G401.6 (cell line): ENCODE data around the gene MTR.
"Not testable (repeated sequence)": the region's sequence is repeated elsewhere in the genome, so short reads cannot be mapped to it uniquely, and the experiment has no call there.

ENCODE experiments used
- FAIRE-seq: peaks from 2 replicates; lab custom pipeline; 2012; peaks lifted over from hg19 to GRCh38; lab: Jason Lieb, UNC

The MTR gene

DNA sequence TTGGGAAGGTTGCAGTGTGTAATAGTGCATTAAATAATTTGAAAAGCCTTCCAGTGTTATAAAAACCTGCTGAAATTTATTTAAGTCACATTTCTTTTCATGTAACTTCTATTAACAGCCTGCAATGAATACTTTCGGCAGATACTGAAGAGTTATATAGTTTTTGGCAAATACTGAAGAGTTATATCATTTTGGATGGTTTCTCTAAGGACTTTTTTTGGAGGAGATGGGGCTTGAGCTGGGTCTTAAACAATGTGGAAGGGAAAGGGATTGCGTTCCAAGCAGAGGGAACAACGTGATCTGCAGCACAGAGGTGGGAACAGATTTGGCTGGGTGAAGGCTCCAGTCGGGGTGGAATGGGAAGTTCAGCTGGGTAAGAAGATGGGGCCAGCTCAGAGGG lies 39.8 kb downstream of the MTR start:
- no peak for FAIRE-seq

GRCh38 chr1:236835491-236835890 lies 40.4 kb downstream of the MTR start:
- FAIRE-seq, result no peak

GRCh38 chr1:236836157-236836556 lies 41.1 kb downstream of the MTR start:
- FAIRE-seq, result no peak

GRCh38 chr1:236837115-236837514 lies 42.0 kb downstream of the MTR start:
- no peak for FAIRE-seq

GRCh38 chr1:236837897-236838296 lies 42.8 kb downstream of the MTR start:
- no peak for FAIRE-seq

DNA sequence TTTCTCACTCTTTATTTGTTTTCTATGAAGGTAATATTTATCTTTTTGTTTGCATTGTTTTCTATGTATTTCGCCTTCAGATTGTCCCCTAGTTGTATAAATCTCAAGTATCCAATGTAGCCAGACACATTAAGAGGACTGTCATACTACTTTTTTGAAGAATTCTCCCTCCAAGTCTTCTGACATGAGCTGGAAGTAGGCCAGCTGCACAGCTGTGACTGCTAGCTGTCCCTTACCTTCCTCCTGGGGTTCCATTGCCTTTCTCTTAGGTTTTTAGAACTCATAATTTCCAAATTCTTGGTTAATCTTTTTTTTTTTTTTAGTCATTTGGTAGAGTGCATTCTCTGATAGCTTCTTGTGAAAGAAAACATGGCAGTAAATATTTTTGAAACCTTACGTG lies 46.2 kb downstream of the MTR start:
- no peak for FAIRE-seq

GRCh38 chr1:236844499-236845271 lies 49.6 kb downstream of the MTR start:
- FAIRE-seq, result no peak

- no peak for FAIRE-seq
Observed at GRCh38 chr1:236845830-236846229, 50.7 kb downstream of the MTR start.

GRCh38 chr1:236848274-236848923 lies 53.3 kb downstream of the MTR start:
- no peak for FAIRE-seq

- no peak for FAIRE-seq
Observed at GRCh38 chr1:236850077-236850979, 55.2 kb downstream of the MTR start.

- FAIRE-seq, result no peak
Observed at GRCh38 chr1:236851871-236852270, 56.8 kb downstream of the MTR start.

DNA sequence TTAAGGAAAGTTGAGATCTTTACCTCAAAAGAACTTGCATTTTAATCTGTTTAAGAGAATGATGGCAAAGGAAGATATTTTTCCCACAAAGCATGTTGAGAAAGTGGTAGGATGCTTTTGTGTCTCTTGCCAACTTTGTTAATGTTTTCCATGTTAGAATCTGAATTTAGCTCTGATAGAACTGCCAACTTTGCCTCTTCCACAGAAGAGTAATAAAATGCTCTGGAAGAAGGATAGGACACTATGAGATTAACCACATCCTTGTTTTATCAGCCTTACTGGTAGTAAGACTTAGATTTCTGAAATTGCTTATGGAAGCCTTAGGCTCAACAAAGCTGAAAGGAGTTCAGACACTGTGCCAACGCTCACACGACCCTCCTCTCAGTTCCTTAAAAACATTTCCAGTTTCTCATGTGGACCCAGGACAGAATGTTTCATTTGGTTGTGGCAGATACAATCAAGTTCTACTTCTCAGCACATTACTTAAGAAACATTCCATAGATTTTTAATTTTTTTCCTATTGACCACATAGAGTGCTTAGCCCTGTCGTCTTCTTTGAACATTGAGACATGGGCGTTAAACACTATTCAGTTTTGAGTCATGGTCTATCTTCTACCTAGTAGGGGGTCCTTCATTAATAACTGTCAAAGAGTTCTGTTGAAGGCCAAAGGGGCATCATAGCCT lies 59.0 kb downstream of the MTR start:
- no peak for FAIRE-seq

DNA sequence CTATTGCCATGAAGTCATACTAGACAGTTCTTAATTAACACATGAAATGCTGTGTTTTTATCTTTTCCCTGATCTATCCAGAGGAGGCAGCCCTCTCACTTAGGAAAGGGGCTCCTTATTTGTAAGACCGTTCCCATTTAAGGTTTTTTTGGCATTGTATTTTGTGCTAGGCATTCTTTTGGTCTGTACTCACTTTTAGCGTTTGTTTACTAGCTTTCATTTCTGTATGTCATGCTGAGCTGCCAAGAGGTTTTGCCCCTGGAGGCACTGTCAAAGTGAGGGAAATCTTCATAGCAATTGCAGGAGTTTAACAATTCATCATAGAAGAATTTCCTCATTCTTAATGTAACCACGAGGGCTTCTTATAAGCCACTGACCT lies 59.5 kb downstream of the MTR start:
- no peak for FAIRE-seq

DNA sequence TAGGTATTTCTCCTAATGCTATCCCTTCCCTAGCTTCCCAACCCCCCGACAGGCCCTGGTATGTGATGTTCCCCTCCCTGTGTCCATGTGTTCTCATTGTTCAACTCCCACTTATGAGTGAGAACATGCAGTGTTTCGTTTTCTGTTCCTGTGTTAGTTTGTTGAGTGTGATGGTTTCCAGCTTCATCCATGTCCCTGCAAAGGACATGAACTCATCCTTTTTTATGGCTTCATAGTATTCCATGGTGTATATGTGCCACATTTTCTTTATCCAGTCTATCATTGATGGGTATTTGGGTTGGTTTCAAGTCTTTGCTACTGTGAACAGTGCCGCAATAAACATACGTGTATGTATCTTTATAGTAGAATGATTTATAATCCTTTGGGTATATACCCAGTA lies 61.6 kb downstream of the MTR start:
- not testable (repeated sequence) for FAIRE-seq

- no peak for FAIRE-seq
Observed at GRCh38 chr1:236858165-236858564, 63.1 kb downstream of the MTR start.

- FAIRE-seq, result no peak
Observed at GRCh38 chr1:236860101-236860500, 65.0 kb downstream of the MTR start.

DNA sequence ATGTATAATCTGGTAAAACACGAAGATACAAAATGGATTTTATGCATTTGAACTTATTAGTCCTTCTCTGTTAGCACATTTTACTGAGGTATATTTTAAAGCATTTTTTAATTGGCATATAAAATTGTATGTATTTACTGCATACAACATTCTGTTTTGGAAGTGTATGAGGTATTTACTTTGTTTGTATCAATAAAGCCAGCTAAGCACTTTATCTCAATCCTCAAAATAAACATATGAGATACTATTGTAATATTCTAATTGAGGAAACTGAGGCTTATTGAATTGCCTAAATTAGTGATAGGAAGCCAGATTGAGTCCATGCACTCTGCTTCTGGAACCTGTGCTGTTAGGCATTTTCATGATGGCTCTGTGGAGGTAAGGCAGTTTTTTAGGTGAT lies 65.6 kb downstream of the MTR start:
- no peak for FAIRE-seq

DNA sequence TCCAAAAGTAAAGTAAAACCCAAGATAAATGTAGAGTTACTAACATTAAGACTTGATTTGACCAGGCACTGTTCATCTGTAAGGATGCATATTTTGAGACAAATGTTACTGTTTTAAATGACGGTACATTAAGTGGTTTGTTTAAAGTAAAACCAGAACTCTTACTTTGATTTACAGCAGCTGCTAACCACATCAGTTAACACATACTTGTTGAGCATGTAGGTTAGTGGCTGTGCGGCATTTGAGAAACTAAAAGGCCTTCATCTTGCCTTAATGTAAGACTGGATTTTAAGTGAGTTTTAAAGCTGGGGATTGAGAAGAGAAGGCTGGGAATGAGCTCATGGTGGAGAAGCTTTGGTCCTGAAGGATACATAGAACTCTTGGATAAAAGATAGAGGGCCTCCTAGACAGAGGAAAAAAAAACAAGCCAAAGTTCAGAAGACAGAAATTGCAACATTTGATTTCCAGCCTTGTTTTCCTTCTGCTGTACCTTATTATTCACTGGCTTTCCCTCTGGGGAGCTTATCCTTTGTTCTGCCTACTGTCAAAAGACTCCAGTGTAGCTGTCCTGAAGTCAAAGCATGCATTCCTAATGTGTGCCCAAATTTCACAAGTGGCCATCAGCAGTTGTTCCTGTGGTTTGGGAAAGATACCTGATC lies 66.6 kb downstream of the MTR start:
- FAIRE-seq, result no peak

- no peak for FAIRE-seq
Observed at GRCh38 chr1:236862219-236862591, 67.1 kb downstream of the MTR start.

DNA sequence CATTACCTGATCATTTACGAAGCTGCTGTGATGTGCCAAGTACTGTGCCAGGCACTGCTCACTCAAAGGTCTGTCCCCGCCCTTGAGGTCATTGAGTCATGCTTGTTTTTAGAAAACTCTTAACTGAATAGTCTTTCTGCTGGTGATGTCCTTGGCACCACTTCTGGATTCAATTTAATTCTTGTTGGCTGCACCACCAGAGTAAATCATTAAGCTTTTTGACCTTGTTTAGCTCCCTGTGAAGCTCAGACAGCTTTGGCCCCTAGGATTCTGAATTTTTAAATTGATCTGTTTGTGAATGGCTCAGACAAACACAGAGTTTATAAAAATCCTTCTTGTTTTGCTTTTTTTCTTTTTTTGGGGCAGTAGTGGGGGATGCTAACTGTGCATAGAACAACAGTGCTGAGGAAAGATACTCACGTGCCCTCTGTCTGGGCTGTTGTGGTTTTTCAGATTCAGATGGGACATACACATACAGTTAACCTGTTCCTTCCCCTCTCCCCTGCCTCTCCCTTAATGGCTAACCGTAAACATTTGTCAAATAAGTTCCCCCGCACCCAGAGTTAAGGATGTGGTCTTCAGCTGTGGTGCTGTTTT lies 67.6 kb downstream of the MTR start:
- FAIRE-seq, result no peak

GRCh38 chr1:236864211-236864610 lies 69.1 kb downstream of the MTR start:
- no peak for FAIRE-seq
